Fibroblast of lung (primary cell): ENCODE measurements around the gene KCNQ1OT1. TPM values are rescaled to one million over a fixed set of nuclear protein-coding genes. Genes with fewer than 3 reads are reported as not detected.

Experiments
- DNase-seq, 2 donors: peaks; one replicate each; pipeline versions ENCODE4 v3.0.0 to v3.0.0-alpha.2; 2010; ENCODE audit warnings: low read depth in 2 of 2
- H2AFZ ChIP-seq: 2 replicates; pipeline ENCODE4 v1.5.1; 2012; ENCODE audit warnings: low read length, control low read depth, inconsistent platforms
- H3K27ac ChIP-seq: 2 replicates; pipeline ENCODE4 v1.5.1; 2011; ENCODE audit warnings: low read length, control low read depth; ENCODE audit not compliant: insufficient read depth
- H3K27me3 ChIP-seq: 2 replicates; pipeline ENCODE4 v1.5.1; 2011; ENCODE audit warnings: mild to moderate bottlenecking, low read length; ENCODE audit not compliant: control insufficient read depth, insufficient read depth
- H3K36me3 ChIP-seq: 2 replicates; pipeline ENCODE4 v1.5.1; 2011; ENCODE audit warnings: low read length; ENCODE audit not compliant: control insufficient read depth, insufficient read depth
- H3K4me1 ChIP-seq: 2 replicates; pipeline ENCODE4 v1.5.1; 2011; ENCODE audit warnings: low read length; ENCODE audit not compliant: control insufficient read depth, insufficient read depth; ENCODE audit errors: extremely low read depth
- H3K4me2 ChIP-seq: 2 replicates; pipeline ENCODE4 v1.5.1; 2011; ENCODE audit warnings: low read length, control low read depth; ENCODE audit not compliant: insufficient read depth; ENCODE audit errors: extremely low read depth
- H3K4me3 ChIP-seq, 4 experiments: fragments of 200-600 bp in 1 of 4; sonication (generic) in 1 of 4; replicated peaks in 1 of 4; 2 replicates each; pipeline ENCODE4 v1.5.1; 2011 to 2016; ENCODE audit warnings: low read length in 4 of 4, low read depth in 3 of 4, mild to moderate bottlenecking in 3 of 4, control low read depth in 2 of 4, inconsistent platforms in 1 of 4, mixed read lengths in 1 of 4; ENCODE audit not compliant: insufficient read depth in 1 of 4; ENCODE audit errors: control extremely low read depth in 1 of 4
- H3K79me2 ChIP-seq: 2 replicates; pipeline ENCODE4 v1.5.1; 2012; ENCODE audit warnings: mild to moderate bottlenecking, low read length, inconsistent platforms; ENCODE audit not compliant: control insufficient read depth, insufficient read depth
- H3K9ac ChIP-seq: 2 replicates; pipeline ENCODE4 v1.5.1; 2011; ENCODE audit warnings: mild to moderate bottlenecking, low read length, control low read depth; ENCODE audit not compliant: insufficient read depth
- H3K9me3 ChIP-seq: 2 replicates; pipeline ENCODE4 v1.5.1; 2012; ENCODE audit warnings: low read depth, low read length; ENCODE audit not compliant: control insufficient read depth, insufficient read depth
- H4K20me1 ChIP-seq: 2 replicates; pipeline ENCODE4 v1.5.1; 2011; ENCODE audit warnings: low read length; ENCODE audit not compliant: control insufficient read depth, insufficient read depth; ENCODE audit errors: extremely low read depth
- EZH2 ChIP-seq: IDR thresholded peaks from 2 replicates; pipeline ENCODE4 v1.5.1; 2012; ENCODE audit warnings: low read length, control low read depth, mild to moderate bottlenecking; ENCODE audit errors: missing control alignments
- polyA plus RNA-seq, 2 donors: library from polyadenylated mRNA; depleted of rRNA in 1 of 2; stranded (reverse) in 1 of 2; unstranded in 1 of 2; fragments of >200 nt; gene quantifications; 2 replicates each; pipeline ENCODE4 v1.2.1, GENCODE V29; 2011 to 2012; ENCODE audit warnings: missing spikeins in 1 of 2
- total RNA-seq: library from RNA; depleted of rRNA; stranded (reverse); fragments of >200 nt; gene quantifications from 2 replicates; pipeline ENCODE4 v1.2.1, GENCODE V29; 2014
- TF ChIP-seq, protein P1 (sequence below), 2 donors: IDR thresholded peaks in 1 of 2; conservative IDR thresholded peaks in 1 of 2; 1 replicate in 1 of 2; 2 replicates in 1 of 2; pipeline ENCODE4 v1.5.1; 2011 to 2012; ENCODE audit warnings: low read length in 2 of 2, control low read depth in 1 of 2, inconsistent platforms in 1 of 2, low read depth in 1 of 2, mild to moderate bottlenecking in 1 of 2

Gene KCNQ1OT1
- total and polyA plus RNA-seq, 2 donors (not counting 1 experiment from before 2014, with no cell fraction given) = 0.11 to 1.8 TPM

DNA sequence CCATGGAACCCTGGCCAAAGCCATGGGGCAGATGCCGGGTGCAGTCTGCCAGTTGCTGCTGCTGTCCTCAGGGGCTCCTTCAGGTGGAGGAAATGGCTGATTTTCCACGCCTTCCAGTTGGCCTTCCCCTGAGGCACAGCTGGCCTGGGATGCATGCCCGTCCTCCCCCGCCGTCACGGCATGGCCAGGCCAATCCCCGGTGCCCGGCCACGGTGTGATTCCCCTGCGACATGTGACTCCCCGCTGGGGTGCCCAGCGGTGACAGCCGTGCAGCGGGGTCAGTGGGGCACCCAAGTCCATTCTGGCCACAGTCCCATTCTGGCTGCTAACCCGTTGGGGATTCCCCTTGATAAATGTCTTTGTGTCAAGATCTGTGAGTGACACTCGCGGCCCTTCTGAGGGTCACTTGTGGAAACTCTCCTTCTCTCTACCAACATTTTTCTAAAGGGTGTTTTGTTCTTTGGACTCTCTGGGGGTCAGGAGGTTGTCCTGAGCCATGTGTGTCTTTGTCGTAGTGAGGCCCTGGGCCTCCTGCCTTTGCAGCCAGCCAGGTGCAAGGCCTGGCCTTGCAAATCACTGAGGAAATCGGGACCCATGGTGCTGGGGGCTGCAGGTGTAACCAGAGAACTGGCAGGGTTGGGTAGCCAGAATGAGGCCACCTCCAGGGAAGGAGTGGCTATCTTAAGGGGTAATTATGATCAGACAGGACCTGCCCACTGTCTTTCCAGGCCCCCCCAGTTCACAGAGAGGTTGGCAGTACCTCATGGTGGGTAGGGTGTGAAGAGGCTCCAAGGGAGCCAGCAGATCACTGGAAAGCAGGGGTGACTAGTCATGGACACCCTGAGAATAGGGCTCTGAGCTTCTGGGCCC is 37.1 kb downstream of the KCNQ1OT1 start:
- no peak for DNase-seq
- Histone ChIP-seq H3K4me3 (no peak overlapping the region), H3K27me3 (no peaks in the 10 kb centered on the region), H3K9ac (no peak overlapping the region), H3K36me3 (no peaks in the 10 kb centered on the region), H4K20me1 (no peaks in the 10 kb centered on the region), H3K9me3 (no peaks in the 10 kb centered on the region), H3K79me2 (no peaks in the 10 kb centered on the region), H3K4me1 (no peaks in the 10 kb centered on the region), H3K4me2 (no peak overlapping the region), H2AFZ (no peak overlapping the region), H3K27ac (no peak overlapping the region)
- TF ChIP-seq, protein P1, sequence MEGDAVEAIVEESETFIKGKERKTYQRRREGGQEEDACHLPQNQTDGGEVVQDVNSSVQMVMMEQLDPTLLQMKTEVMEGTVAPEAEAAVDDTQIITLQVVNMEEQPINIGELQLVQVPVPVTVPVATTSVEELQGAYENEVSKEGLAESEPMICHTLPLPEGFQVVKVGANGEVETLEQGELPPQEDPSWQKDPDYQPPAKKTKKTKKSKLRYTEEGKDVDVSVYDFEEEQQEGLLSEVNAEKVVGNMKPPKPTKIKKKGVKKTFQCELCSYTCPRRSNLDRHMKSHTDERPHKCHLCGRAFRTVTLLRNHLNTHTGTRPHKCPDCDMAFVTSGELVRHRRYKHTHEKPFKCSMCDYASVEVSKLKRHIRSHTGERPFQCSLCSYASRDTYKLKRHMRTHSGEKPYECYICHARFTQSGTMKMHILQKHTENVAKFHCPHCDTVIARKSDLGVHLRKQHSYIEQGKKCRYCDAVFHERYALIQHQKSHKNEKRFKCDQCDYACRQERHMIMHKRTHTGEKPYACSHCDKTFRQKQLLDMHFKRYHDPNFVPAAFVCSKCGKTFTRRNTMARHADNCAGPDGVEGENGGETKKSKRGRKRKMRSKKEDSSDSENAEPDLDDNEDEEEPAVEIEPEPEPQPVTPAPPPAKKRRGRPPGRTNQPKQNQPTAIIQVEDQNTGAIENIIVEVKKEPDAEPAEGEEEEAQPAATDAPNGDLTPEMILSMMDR (conservative IDR thresholded peaks at IDR 0.05 in 1 of 2, IDR thresholded peaks at IDR 0.05 in 1 of 2; ENCODE audit: low read depth in 1 of 2, low read length in 2 of 2) = no peak
- TF ChIP-seq EZH2 = no peak

DNA sequence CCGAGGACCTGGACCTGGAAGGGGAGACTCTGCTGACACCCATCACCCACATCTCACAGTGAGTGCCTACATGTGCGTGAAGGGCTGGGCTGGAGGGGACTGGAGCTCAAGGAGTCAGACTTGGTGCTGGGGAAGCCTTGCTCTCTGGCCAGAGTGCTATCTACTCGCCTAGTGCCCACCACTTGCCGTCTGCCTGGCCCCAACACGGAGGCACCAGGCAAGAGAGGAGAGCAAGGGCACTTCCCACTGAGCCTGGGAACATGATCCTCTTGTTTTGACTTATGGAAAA is 37.8 kb downstream of the KCNQ1OT1 start:
- Histone ChIP-seq H4K20me1 (no peaks in the 10 kb centered on the region), H3K36me3 (no peaks in the 10 kb centered on the region), H3K9ac (no peak overlapping the region), H3K4me1 (no peaks in the 10 kb centered on the region), H3K4me3 (no peak overlapping the region), H3K27me3 (no peaks in the 10 kb centered on the region), H3K4me2 (no peak overlapping the region), H3K9me3 (no peaks in the 10 kb centered on the region), H2AFZ (no peak overlapping the region), H3K79me2 (no peaks in the 10 kb centered on the region), H3K27ac (no peak overlapping the region)
- no peak for TF ChIP-seq EZH2
- TF ChIP-seq, protein P1 (conservative IDR thresholded peaks at IDR 0.05 in 1 of 2, IDR thresholded peaks at IDR 0.05 in 1 of 2; ENCODE audit: low read depth in 1 of 2, low read length in 2 of 2) = no peak
- DNase-seq = no peak

DNA sequence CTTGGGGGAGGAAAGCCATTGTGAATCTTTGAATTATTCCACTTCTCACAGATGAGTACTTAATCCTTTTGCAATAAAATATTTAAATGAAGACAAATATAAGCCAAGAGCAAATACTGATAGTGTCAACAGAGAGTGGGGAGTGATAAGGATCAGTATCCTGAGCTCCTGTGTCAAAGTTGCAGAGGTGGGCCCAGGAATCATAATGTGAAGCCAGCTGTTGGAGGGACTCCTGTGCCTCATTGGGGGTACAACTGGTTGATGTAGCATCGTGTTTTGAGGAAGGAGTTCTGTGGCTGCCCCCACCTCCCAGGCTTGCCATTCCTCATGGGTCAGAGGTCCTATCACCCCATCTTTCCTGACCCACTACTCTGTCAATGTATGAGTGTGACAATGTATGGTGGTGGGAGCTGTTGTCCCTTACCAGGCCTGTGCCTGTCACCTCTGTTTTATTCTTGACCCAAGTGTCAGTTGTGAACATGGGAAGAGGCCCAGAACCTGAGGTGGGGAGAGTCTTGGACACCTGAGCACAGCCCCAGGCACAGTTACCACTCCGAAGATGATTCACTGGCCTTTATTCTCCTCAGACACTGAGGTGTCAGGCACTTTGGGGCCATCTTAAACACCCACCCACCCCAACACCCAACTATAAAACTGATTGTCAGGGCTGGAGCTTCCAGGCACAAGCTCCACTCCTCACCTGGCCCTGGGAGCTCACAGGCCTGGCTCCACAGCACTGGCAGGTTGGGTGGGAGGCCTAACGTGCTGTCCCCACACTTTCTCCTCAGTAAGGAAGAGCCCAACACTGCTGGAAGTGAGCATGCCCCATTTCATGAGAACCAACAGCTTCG is 38.4 kb downstream of the KCNQ1OT1 start:
- Histone ChIP-seq H3K4me3 (no peak overlapping the region), H3K4me2 (no peak overlapping the region), H3K27me3 (no peaks in the 10 kb centered on the region), H3K36me3 (no peaks in the 10 kb centered on the region), H3K79me2 (no peaks in the 10 kb centered on the region), H3K27ac (no peak overlapping the region), H2AFZ (no peak overlapping the region), H3K9me3 (no peaks in the 10 kb centered on the region), H3K9ac (no peak overlapping the region), H4K20me1 (no peaks in the 10 kb centered on the region), H3K4me1 (no peaks in the 10 kb centered on the region)
- TF ChIP-seq, protein P1 (conservative IDR thresholded peaks at IDR 0.05 in 1 of 2, IDR thresholded peaks at IDR 0.05 in 1 of 2; ENCODE audit: low read depth in 1 of 2, low read length in 2 of 2) = no peak
- TF ChIP-seq EZH2 = no peak
- DNase-seq = no peak
